Measurements from ENCODE around the gene ATF7IP2. TPM values are rescaled to one million over a fixed set of nuclear protein-coding genes. Genes with fewer than 3 reads are reported as not detected.

The ATF7IP2 gene
- total and polyA plus RNA-seq, 4 donors = 14.3 to 60.4 (median 30.1) TPM

- no peak overlapping the region for H3K9ac ChIP-seq (ENCODE audit: low read depth in 1 of 2, low read length in 2 of 2)
- 99% methylated on average over 2 of the region's 2 CpGs for WGBS
- no peaks in the 10 kb centered on the region for H3K27me3 ChIP-seq (ENCODE audit: control insufficient read depth in 4 of 4, insufficient read depth in 4 of 4, low read length in 3 of 4)
- H3K36me3 ChIP-seq (ENCODE audit: control insufficient read depth in 4 of 4, insufficient read depth in 3 of 4, low read depth in 1 of 4, low read length in 3 of 4) = peaks cover 3 to 23% (median 7%) of the 10 kb centered on the region in 4 donors
- TF ChIP-seq EGR1 (IDR thresholded peaks at IDR 0.05; ENCODE audit: low read depth in 2 of 2) (no peak), NR2F2 (IDR thresholded peaks at IDR 0.05) (no peak), REST (IDR thresholded peaks at IDR 0.05) (no peak), YY1 (IDR thresholded peaks at IDR 0.05) (no peak), HNF4A (conservative IDR thresholded peaks at IDR 0.05) (no peak), CTCF (IDR thresholded peaks at IDR 0.05; ENCODE audit: low read depth, low read length, missing input control) (no peak), FOXA1 (IDR thresholded peaks at IDR 0.05) (no peak), JUND (IDR thresholded peaks at IDR 0.05) (no peak), ATF3 (IDR thresholded peaks at IDR 0.05) (no peak), HNF4G (IDR thresholded peaks at IDR 0.05) (no peak), RAD21 (IDR thresholded peaks at IDR 0.05) (no peak)
- DNase-seq (ENCODE audit: low spot score) = no peak
- no peak overlapping the region for H3K4me3 ChIP-seq (ENCODE audit: low read depth in 1 of 3, low read length in 3 of 3)
- no peaks in the 10 kb centered on the region for H3K9me3 ChIP-seq (ENCODE audit: control insufficient read depth in 4 of 4, low read length in 3 of 4)
- H3K4me1 ChIP-seq (ENCODE audit: control insufficient read depth in 4 of 4, insufficient read depth in 4 of 4, low read length in 3 of 4) = no peaks in the 10 kb centered on the region
- no peak overlapping the region for H3K27ac ChIP-seq (ENCODE audit: low read depth in 1 of 2, low read length in 2 of 2)
Measured at GRCh38 chr16:10466313-10466712, 80.5 kb downstream of the ATF7IP2 start.

GRCh38 chr16:10466861-10467260, 81.0 kb downstream of the ATF7IP2 start:
- Histone ChIP-seq H3K9me3 (ENCODE audit: control insufficient read depth in 4 of 4, low read length in 3 of 4) (no peaks in the 10 kb centered on the region), H3K27ac (ENCODE audit: low read depth in 1 of 2, low read length in 2 of 2) (no peak overlapping the region), H3K4me1 (ENCODE audit: control insufficient read depth in 4 of 4, insufficient read depth in 4 of 4, low read length in 3 of 4) (no peaks in the 10 kb centered on the region), H3K27me3 (ENCODE audit: control insufficient read depth in 4 of 4, insufficient read depth in 4 of 4, low read length in 3 of 4) (no peaks in the 10 kb centered on the region), H3K36me3 (ENCODE audit: control insufficient read depth in 4 of 4, insufficient read depth in 3 of 4, low read depth in 1 of 4, low read length in 3 of 4) (peaks cover 3 to 23% (median 7%) of the 10 kb centered on the region in 4 donors), H3K9ac (ENCODE audit: low read depth in 1 of 2, low read length in 2 of 2) (no peak overlapping the region), H3K4me3 (ENCODE audit: low read depth in 1 of 3, low read length in 3 of 3) (no peak overlapping the region)
- DNase-seq (ENCODE audit: low spot score) = no peak
- no peak for TF ChIP-seq RAD21 (IDR thresholded peaks at IDR 0.05)
- TF ChIP-seq HNF4G (IDR thresholded peaks at IDR 0.05) = no peak
- no peak for TF ChIP-seq FOXA1 (IDR thresholded peaks at IDR 0.05)
- no peak for TF ChIP-seq HNF4A (conservative IDR thresholded peaks at IDR 0.05)
- TF ChIP-seq SP1 (IDR thresholded peaks at IDR 0.05) = no peak
- TF ChIP-seq TAF1 (conservative IDR thresholded peaks at IDR 0.05) = no peak
- no peak for TF ChIP-seq JUND (IDR thresholded peaks at IDR 0.05)
- no peak for TF ChIP-seq RXRA (IDR thresholded peaks at IDR 0.05)
- no peak for TF ChIP-seq GABPA (IDR thresholded peaks at IDR 0.05 in 1 of 2, conservative IDR thresholded peaks at IDR 0.05 in 1 of 2)
- TF ChIP-seq NR2F2 (IDR thresholded peaks at IDR 0.05) = no peak
- no peak for TF ChIP-seq EGR1 (IDR thresholded peaks at IDR 0.05; ENCODE audit: low read depth in 2 of 2)
- TF ChIP-seq FOXA2 (IDR thresholded peaks at IDR 0.05) = no peak
- no peak for TF ChIP-seq ZBTB33 (IDR thresholded peaks at IDR 0.05)
- no peak for TF ChIP-seq CTCF (IDR thresholded peaks at IDR 0.05; ENCODE audit: low read depth, low read length, missing input control)
- TF ChIP-seq ATF3 (IDR thresholded peaks at IDR 0.05) = no peak
- no peak for TF ChIP-seq MAX (IDR thresholded peaks at IDR 0.05)
- no peak for TF ChIP-seq YY1 (IDR thresholded peaks at IDR 0.05)
